Activated B cell treated with CpG ODN at 0.5 μM for 24 hours (primary cell): ENCODE data around the gene TAPBP. TPM values are rescaled to one million over a fixed set of nuclear protein-coding genes. Genes with fewer than 3 reads are reported as not detected.
"Not testable (repeated sequence)": the region's sequence is repeated elsewhere in the genome, so short reads cannot be mapped to it uniquely, and the experiment has no call there.

Source experiments
- ATAC-seq: fragments of 200-7000 bp; cut with Tn5 transposase; one replicate; pipeline ENCODE4 v1.10.0; 2021; ENCODE audit warnings: low read depth, mild to moderate bottlenecking, moderate library complexity
- CTCF ChIA-PET: fragments of 350-600 bp; sonication (Branson Sonifier 250); formaldehyde crosslinking; loops from one replicate; lab custom pipeline; 2021; ENCODE audit warnings: antibody characterized with exemption; lab: Charles Lee
- POLR2A ChIA-PET: fragments of 350-600 bp; sonication (Branson Sonifier 250); formaldehyde crosslinking; loops from one replicate; lab custom pipeline; 2021; ENCODE audit warnings: antibody characterized with exemption; lab: Charles Lee
- DNase-seq: peaks from one replicate; pipeline ENCODE4 v3.0.0; 2022
- H3K27ac Mint-ChIP-seq: one replicate; pipeline ENCODE4 v1.8.0; 2020; ENCODE audit warnings: mixed read lengths
- H3K27me3 Mint-ChIP-seq: one replicate; pipeline ENCODE4 v1.8.0; 2021; ENCODE audit warnings: mixed read lengths
- H3K36me3 Mint-ChIP-seq: one replicate; pipeline ENCODE4 v1.8.0; 2021; ENCODE audit warnings: low read depth, mixed read lengths
- H3K4me1 Mint-ChIP-seq: one replicate; pipeline ENCODE4 v1.8.0; 2021; ENCODE audit warnings: mixed read lengths
- H3K4me3 Mint-ChIP-seq: one replicate; pipeline ENCODE4 v1.8.0; 2020; ENCODE audit warnings: mild to moderate bottlenecking, mixed read lengths
- H3K9me3 Mint-ChIP-seq: one replicate; pipeline ENCODE4 v1.8.0; 2020; ENCODE audit warnings: mixed read lengths
- intact Hi-C: fragments of 100-400 bp; cut with micrococcal nuclease; formaldehyde crosslinking; loops from one replicate; pipeline ENCODE4 v1.15.1; 2024
- total RNA-seq: library from RNA; stranded (reverse); gene quantifications from 2 replicates; pipeline ENCODE4 v1.2.3, GENCODE V29; 2022
- TF ChIP-seq, protein P1 (sequence below): fragments of 200-600 bp; IDR thresholded peaks from one replicate; pipeline ENCODE4 v1.8.0; 2022; ENCODE audit warnings: antibody characterized with exemption, mild to moderate bottlenecking

The TAPBP gene
- total RNA-seq, 1 donor from 2014 or later = 350 TPM

DNA sequence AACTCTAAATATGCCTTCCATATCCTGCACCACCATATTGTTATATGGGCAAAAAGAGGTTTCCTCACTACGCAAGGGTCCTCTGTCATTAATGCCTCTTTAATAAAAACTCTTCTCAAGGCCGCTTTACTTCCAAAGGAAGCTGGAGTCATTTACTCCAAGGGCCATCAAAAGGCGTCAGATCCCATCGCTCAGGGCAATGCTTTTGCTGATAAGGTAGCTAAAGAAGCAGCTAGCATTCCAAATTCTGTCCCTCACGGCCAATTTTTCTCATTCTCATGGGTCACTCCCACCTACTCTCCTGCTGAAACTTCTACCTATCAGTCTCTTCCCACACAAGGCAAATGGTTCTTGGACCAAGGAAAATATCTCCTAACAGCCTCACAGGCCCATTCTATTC is 33.9 kb upstream of the TAPBP start:
- ATAC-seq (no peak), DNase-seq (no peak)
- Mint-ChIP-seq H3K4me3 (no peak overlapping the region), H3K4me1 (peaks cover 29% of the 10 kb centered on the region), H3K36me3 (no peaks in the 10 kb centered on the region), H3K27ac (no peak overlapping the region), H3K9me3 (no peaks in the 10 kb centered on the region), H3K27me3 (no peaks in the 10 kb centered on the region)
- CTCF ChIA-PET = no interaction called here
- POLR2A ChIA-PET = no interaction called here
- intact Hi-C loops = no loop called here
- TF ChIP-seq, protein P1, sequence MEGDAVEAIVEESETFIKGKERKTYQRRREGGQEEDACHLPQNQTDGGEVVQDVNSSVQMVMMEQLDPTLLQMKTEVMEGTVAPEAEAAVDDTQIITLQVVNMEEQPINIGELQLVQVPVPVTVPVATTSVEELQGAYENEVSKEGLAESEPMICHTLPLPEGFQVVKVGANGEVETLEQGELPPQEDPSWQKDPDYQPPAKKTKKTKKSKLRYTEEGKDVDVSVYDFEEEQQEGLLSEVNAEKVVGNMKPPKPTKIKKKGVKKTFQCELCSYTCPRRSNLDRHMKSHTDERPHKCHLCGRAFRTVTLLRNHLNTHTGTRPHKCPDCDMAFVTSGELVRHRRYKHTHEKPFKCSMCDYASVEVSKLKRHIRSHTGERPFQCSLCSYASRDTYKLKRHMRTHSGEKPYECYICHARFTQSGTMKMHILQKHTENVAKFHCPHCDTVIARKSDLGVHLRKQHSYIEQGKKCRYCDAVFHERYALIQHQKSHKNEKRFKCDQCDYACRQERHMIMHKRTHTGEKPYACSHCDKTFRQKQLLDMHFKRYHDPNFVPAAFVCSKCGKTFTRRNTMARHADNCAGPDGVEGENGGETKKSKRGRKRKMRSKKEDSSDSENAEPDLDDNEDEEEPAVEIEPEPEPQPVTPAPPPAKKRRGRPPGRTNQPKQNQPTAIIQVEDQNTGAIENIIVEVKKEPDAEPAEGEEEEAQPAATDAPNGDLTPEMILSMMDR = no peak

DNA sequence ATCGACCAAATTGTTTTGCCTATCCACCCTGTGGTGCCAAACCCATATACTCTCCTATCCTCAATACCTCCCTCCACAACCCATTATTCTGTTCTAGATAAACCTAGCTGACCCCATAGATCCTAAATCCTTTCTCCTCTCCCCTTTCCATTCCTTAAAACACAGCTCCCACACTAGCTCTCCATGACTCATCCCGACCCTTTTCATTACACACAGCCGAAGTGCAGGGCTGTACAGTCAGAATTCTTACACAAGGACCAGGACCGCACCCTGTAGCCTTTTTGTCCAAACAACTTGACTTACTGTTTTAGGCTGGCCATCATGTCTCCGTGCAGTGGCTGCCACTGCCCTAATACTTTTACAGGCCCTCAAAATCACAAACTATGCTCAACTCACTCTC is 33.1 kb upstream of the TAPBP start:
- H3K27me3 Mint-ChIP-seq, H3K27ac Mint-ChIP-seq, ATAC-seq, H3K4me3 Mint-ChIP-seq, intact Hi-C loops, H3K9me3 Mint-ChIP-seq, CTCF ChIA-PET, DNase-seq, H3K36me3 Mint-ChIP-seq, POLR2A ChIA-PET: not testable (repeated sequence)
- H3K4me1 Mint-ChIP-seq = peaks cover 29% of the 10 kb centered on the region

DNA sequence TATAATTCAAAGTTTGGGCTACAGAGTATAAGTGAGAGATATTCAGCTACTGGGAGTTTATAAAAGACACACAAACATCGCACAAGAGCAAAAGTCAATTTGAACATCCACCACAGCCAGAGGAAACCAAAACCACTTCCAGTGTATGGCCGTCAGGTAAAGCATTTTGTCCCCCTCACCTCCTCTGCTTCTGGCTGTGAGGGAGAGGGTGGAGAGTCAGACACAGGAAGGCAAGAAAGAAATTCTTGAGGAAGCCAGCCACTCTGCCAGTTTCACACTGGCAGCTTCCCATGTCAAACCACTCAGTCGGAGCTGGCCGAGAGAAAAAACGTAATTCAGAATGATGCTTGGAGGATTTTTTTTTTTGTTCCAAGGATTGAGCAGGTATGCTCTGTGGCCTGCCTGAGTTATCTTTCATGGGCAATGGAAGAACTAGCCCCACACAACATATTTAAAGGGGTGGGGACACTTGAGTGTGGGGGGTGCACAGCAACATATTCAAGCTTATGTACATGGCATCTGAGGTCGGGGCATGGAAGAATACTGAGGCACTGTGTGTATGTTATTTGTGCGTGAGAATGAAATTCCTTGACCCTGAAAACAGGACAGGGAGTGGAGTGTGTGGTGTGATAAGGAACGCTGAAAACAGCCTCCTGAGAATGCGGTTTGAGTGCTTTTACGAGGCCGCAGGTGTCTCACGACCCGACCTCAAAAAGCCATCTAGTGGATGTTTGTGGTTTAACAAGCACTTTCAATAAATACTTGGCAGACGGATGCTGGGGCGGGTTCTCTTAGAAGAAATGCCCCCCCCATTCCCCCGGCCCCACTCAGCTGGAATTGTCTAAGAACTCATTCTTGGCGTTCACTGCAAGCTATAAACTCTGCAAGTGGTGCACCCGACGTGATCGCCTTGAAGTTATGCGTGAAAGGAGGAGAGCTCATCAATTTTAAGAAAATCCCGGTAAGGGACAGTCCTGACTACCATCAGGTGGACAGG is 31.1 kb upstream of the TAPBP start:
- Mint-ChIP-seq H3K9me3 (no peaks in the 10 kb centered on the region), H3K4me3 (peak overlapping the region; percentile 80), H3K27me3 (no peaks in the 10 kb centered on the region), H3K27ac (peak overlapping the region; percentile 92), H3K36me3 (no peaks in the 10 kb centered on the region), H3K4me1 (peaks cover 35% of the 10 kb centered on the region)
- intact Hi-C loops = loop anchor here (1.0 kb wide), 5 partner anchors 22 to 68 kb away; partner anchors contain the start of genes B3GALT4, KIFC1 and TAPBP
- TF ChIP-seq, protein P1 = no peak
- POLR2A ChIA-PET = interaction anchor here (0.5 to 5.3 kb wide), 19 partner anchors 10 to 224 kb away, joined by 3 to 102 read pairs (median 6); partner anchors contain the start of genes B3GALT4, PFDN6, RGL2 and RPS18
- ATAC-seq = peak; percentile 35
- CTCF ChIA-PET = interaction anchor here (0.8 to 2.6 kb wide), 13 partner anchors 13 to 184 kb away, joined by 3 to 19 read pairs (median 6); partner anchors contain the start of genes B3GALT4, PFDN6, RGL2 and RPS18
- DNase-seq = peak; percentile 31

DNA sequence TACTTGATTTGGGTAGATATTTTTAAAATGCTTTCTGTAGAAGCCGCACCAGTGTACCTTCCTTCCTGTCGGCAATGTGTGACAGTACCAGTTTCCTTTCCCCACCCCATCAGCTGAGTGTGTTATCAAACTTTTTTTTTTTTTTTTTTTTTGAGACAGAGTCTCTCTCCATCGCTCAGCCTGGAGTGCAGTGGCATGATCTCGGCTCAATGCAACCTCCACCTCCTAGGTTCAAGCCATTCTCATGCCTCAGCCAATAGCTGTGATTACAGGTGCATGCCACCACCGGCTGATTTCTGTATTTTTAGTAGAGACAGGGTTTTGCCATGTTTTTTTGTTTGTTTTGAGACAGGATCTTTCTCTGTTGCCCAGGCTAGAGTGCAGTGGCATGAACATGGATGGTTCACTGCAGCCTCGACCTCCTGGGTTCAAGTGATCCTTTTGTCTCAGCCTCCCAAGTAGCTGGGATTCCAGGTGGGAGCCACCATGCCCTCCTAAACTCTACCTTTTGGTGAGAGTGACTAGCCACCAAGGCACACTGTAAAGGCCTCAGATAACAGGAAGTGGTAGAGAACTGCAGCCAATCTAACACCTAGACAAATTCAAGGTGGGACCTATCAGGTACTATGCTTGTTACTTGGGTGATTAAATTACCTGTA is 30.2 kb upstream of the TAPBP start:
- H3K27ac Mint-ChIP-seq = peak overlapping the region; percentile 92
- TF ChIP-seq, protein P1 = no peak
- ChIA-PET CTCF (interaction anchor here (1.2 to 2.6 kb wide), 9 partner anchors 12 to 95 kb away, joined by 3 to 19 read pairs (median 10); partner anchors contain the start of genes B3GALT4, PFDN6, RGL2 and TAPBP), POLR2A (interaction anchor here (0.6 to 5.3 kb wide), 16 partner anchors 9 to 905 kb away, joined by 3 to 102 read pairs (median 8); partner anchors contain the start of genes B3GALT4, BRD2, PFDN6 and RGL2)
- ATAC-seq (peak; percentile 84), DNase-seq (no peak)
- H3K4me3 Mint-ChIP-seq = peak overlapping the region; percentile 70
- H3K4me1 Mint-ChIP-seq = peaks cover 42% of the 10 kb centered on the region
- H3K36me3 Mint-ChIP-seq = no peaks in the 10 kb centered on the region
- H3K27me3 Mint-ChIP-seq = no peaks in the 10 kb centered on the region
- intact Hi-C loops = no loop called here
- H3K9me3 Mint-ChIP-seq = no peaks in the 10 kb centered on the region

DNA sequence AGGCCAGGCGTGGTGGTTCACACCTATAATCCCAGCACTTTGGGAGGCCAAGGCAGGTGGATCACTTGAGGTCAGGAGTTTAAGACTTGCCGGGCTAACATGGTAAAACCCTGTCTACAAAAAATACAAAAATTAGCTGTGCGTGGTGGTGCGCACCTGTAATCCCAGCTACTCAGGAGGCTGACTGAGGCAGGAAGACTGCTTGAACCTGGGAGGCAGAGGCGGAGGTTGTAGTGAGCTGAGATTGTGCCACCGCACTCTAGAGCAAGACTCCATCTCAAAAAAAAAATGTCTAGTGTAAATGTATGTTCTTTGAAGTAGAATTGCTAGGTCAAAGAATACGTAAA is 29.7 kb upstream of the TAPBP start:
- DNase-seq, H3K36me3 Mint-ChIP-seq, H3K27me3 Mint-ChIP-seq, H3K9me3 Mint-ChIP-seq, intact Hi-C loops, ATAC-seq: not testable (repeated sequence)
- POLR2A ChIA-PET = interaction anchor here (0.6 to 5.3 kb wide), 14 partner anchors 9 to 905 kb away, joined by 3 to 102 read pairs (median 12); partner anchors contain the start of genes B3GALT4, BRD2, PFDN6 and RGL2
- peaks cover 46% of the 10 kb centered on the region for H3K4me1 Mint-ChIP-seq
- H3K27ac Mint-ChIP-seq = peak overlapping the region; percentile 92
- peak overlapping the region; percentile 70 for H3K4me3 Mint-ChIP-seq
- CTCF ChIA-PET = interaction anchor here (2.0 to 2.6 kb wide), 3 partner anchors 31 to 66 kb away, joined by 7 to 19 read pairs (median 17); partner anchors contain the start of genes B3GALT4, PFDN6, TAPBP and WDR46
